NT2/D1 (cell line): ENCODE data around the gene MBNL1.

Experiments
- YY1 ChIP-seq: IDR thresholded peaks from 2 replicates; pipeline ENCODE4 v1.6.1; 2011; ENCODE audit not compliant: insufficient read length, insufficient read depth
- ZNF274 ChIP-seq: IDR thresholded peaks from 2 replicates; pipeline ENCODE4 v1.6.1; 2011; ENCODE audit warnings: mild to moderate bottlenecking, low read depth, low read length

GRCh38 chr3:152309535-152310307 is 41.0 kb downstream of the MBNL1 start:
- TF ChIP-seq YY1 = no peak
- TF ChIP-seq ZNF274 = no peak
